ENCODE measurements around the gene NFIX. TPM values are rescaled to one million over a fixed set of nuclear protein-coding genes. Genes with fewer than 3 reads are reported as not detected.

Gene NFIX
- total and polyA plus RNA-seq, 2 of the 13 experiments (the other 11 are each of a cell fraction or from before 2014, with no cell fraction given), result 3.4 to 5.4 TPM

- intact Hi-C loops (cut with micrococcal nuclease; ENCODE audit: unreplicated experiment), result no loop called here
- in situ Hi-C loops (cut with HindIII; ENCODE audit: extremely low pct_ligation_motif_present, low pct_unique_long_range_greater_than_20kb), result no loop called here
- no TSS peak for BruUV-seq (replicated peaks)
- no peaks in the 10 kb centered on the region for H3K9me3 ChIP-seq (ENCODE audit: low read length)
- H3K79me2 ChIP-seq (ENCODE audit: insufficient read depth, low read length), result peaks cover 23% of the 10 kb centered on the region
- ChIA-PET POLR2A (interaction anchor here (2.9 to 7.1 kb wide), 4 partner anchors 24 to 71 kb away, joined by 21 to 121 read pairs (median 38); no protein-coding TSS in a partner anchor), CTCF (ENCODE audit: low intra/inter-chr PET ratio, low total read pairs) (no interaction called here)
- peaks cover 96% of the 10 kb centered on the region for H3K4me1 ChIP-seq (ENCODE audit: insufficient read depth, low read length)
- H3K4me2 ChIP-seq (ENCODE audit: low read depth, low read length), result 0 out of 2 replicates have a peak overlapping the region, but pooled peaks have one; percentile 16
- TF ChIP-seq TBP (CRISPR knock-in tag; IDR thresholded peaks at IDR 0.05), result no peak
- TF ChIP-seq, protein P1, sequence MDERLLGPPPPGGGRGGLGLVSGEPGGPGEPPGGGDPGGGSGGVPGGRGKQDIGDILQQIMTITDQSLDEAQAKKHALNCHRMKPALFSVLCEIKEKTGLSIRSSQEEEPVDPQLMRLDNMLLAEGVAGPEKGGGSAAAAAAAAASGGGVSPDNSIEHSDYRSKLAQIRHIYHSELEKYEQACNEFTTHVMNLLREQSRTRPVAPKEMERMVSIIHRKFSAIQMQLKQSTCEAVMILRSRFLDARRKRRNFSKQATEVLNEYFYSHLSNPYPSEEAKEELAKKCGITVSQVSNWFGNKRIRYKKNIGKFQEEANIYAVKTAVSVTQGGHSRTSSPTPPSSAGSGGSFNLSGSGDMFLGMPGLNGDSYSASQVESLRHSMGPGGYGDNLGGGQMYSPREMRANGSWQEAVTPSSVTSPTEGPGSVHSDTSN (CRISPR knock-in tag; IDR thresholded peaks at IDR 0.05), result no peak
- TF ChIP-seq ZNF547 (CRISPR knock-in tag; IDR thresholded peaks at IDR 0.05), result no peak
- no peak for TF ChIP-seq MYNN (CRISPR knock-in tag; IDR thresholded peaks at IDR 0.05; ENCODE audit: low read depth)
- TF ChIP-seq ZNF841 (CRISPR knock-in tag; IDR thresholded peaks at IDR 0.05; ENCODE audit: borderline replicate concordance), result no peak
- TF ChIP-seq U2AF1 (optimal IDR thresholded peaks at IDR 0.05; ENCODE audit: low read depth, low read length), result no peak
- TF ChIP-seq POLR2AphosphoS5 (IDR thresholded peaks at IDR 0.05; ENCODE audit: low read depth, low read length), result no peak
- TF ChIP-seq ZNF746 (CRISPR knock-in tag; IDR thresholded peaks at IDR 0.05), result no peak
- no peak for TF ChIP-seq REXO4 (CRISPR knock-in tag; IDR thresholded peaks at IDR 0.05; ENCODE audit: borderline replicate concordance)
- no peak for TF ChIP-seq ZNF138 (CRISPR knock-in tag; IDR thresholded peaks at IDR 0.05; ENCODE audit: low read depth)
- TF ChIP-seq KLF11 (CRISPR knock-in tag; IDR thresholded peaks at IDR 0.05), result no peak
- no peak for TF ChIP-seq YEATS2 (CRISPR knock-in tag; IDR thresholded peaks at IDR 0.05; ENCODE audit: borderline replicate concordance)
- TF ChIP-seq WIZ (CRISPR knock-in tag; IDR thresholded peaks at IDR 0.05), result no peak
- no peak for TF ChIP-seq ZNF781 (CRISPR knock-in tag; IDR thresholded peaks at IDR 0.05; ENCODE audit: borderline replicate concordance, not compliant biosample characterization)
- TF ChIP-seq HOXA3 (CRISPR knock-in tag; IDR thresholded peaks at IDR 0.05), result no peak
- TF ChIP-seq ZNF12 (CRISPR knock-in tag; IDR thresholded peaks at IDR 0.05), result no peak
- TF ChIP-seq, protein P2, sequence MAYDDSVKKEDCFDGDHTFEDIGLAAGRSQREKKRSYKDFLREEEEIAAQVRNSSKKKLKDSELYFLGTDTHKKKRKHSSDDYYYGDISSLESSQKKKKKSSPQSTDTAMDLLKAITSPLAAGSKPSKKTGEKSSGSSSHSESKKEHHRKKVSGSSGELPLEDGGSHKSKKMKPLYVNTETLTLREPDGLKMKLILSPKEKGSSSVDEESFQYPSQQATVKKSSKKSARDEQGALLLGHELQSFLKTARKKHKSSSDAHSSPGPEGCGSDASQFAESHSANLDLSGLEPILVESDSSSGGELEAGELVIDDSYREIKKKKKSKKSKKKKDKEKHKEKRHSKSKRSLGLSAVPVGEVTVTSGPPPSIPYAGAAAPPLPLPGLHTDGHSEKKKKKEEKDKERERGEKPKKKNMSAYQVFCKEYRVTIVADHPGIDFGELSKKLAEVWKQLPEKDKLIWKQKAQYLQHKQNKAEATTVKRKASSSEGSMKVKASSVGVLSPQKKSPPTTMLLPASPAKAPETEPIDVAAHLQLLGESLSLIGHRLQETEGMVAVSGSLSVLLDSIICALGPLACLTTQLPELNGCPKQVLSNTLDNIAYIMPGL (CRISPR knock-in tag; IDR thresholded peaks at IDR 0.05; ENCODE audit: borderline replicate concordance in 1 of 2, low read depth in 1 of 2), result no peak
- no peak for TF ChIP-seq CC2D1A (CRISPR knock-in tag; IDR thresholded peaks at IDR 0.05)
- no peak overlapping the region for H3K4me3 ChIP-seq (replicated peaks in 1 of 3; ENCODE audit: insufficient read depth in 1 of 3, low read depth in 2 of 3, low read length in 3 of 3)
- H3K36me3 ChIP-seq (replicated peaks in 1 of 2; ENCODE audit: control insufficient read depth in 1 of 2, insufficient read depth in 2 of 2, low read length in 2 of 2), result no peaks in the 10 kb centered on the region
- no peak overlapping the region for H2AFZ ChIP-seq (ENCODE audit: low read length)
- 88% methylated on average over 15 of the region's 17 CpGs for WGBS (ENCODE audit: low lambda C conversion rate)
- FAIRE-seq (no peak), DNase-seq (ENCODE audit: low spot score) (no peak), ATAC-seq (no peak)
- no peaks in the 10 kb centered on the region for H3K27me3 ChIP-seq (ENCODE audit: control insufficient read depth in 1 of 2, insufficient read depth in 2 of 2, low read length in 2 of 2)
- H3K27ac ChIP-seq (ENCODE audit: extremely low read length, insufficient read depth, low read length), result peak overlapping the region; percentile 91
- peaks cover under 1% of the 10 kb centered on the region; the same call in 1 of the 2 replicates for H4K20me1 ChIP-seq (ENCODE audit: insufficient read depth, low read length)
- H3K9ac ChIP-seq (ENCODE audit: insufficient read depth, low read depth, low read length), result peak overlapping the region; percentile 75
Observed at GRCh38 chr19:13056052-13056660, 60.9 kb downstream of the NFIX start.
